Esophagus (tissue), 2 donors: ENCODE data around the gene PHTF2. TPM values are rescaled to one million over a fixed set of nuclear protein-coding genes. Genes with fewer than 3 reads are reported as not detected.

ENCODE experiments used
- H3K27ac ChIP-seq, 2 donors: one replicate each; pipeline ENCODE4 v1.5.1; 2013; ENCODE audit warnings: low read depth in 2 of 2, mild to moderate bottlenecking in 2 of 2, inconsistent platforms in 1 of 2, low read length in 1 of 2, moderate library complexity in 1 of 2
- H3K27me3 ChIP-seq, 2 donors: one replicate each; pipeline ENCODE4 v1.6.1; 2013; ENCODE audit warnings: low read length in 2 of 2, control low read depth in 1 of 2, mild to moderate bottlenecking in 1 of 2; ENCODE audit not compliant: insufficient read depth in 2 of 2, control insufficient read depth in 1 of 2
- H3K36me3 ChIP-seq, 2 donors: one replicate each; pipeline ENCODE4 v1.6.1; 2013; ENCODE audit warnings: low read length in 1 of 2; ENCODE audit not compliant: control insufficient read depth in 2 of 2, insufficient read depth in 2 of 2
- H3K4me1 ChIP-seq, 2 donors: one replicate each; pipeline ENCODE4 v1.6.1; 2013; ENCODE audit warnings: low read length in 1 of 2; ENCODE audit not compliant: control insufficient read depth in 2 of 2, insufficient read depth in 2 of 2
- H3K4me3 ChIP-seq, 2 donors: one replicate each; pipeline ENCODE4 v1.5.1; 2013; ENCODE audit warnings: low read length in 2 of 2, mild to moderate bottlenecking in 2 of 2, low read depth in 1 of 2, moderate library complexity in 1 of 2
- H3K9me3 ChIP-seq, 2 donors: one replicate each; pipeline ENCODE4 v1.6.1; 2013; ENCODE audit warnings: mild to moderate bottlenecking in 2 of 2, low read depth in 1 of 2, low read length in 1 of 2, moderate library complexity in 1 of 2; ENCODE audit not compliant: control insufficient read depth in 2 of 2, insufficient read depth in 1 of 2
- whole genome bisulfite sequencing, 2 donors: extraction: QIAGEN DNeasy Blood & Tissue Kit; methylation state at CpG; one replicate each; pipeline ENCODE4 v1.1.7; 2013; 5-methylcytosine and 5-hydroxymethylcytosine counted together
- polyA plus RNA-seq, 2 donors: library from polyadenylated mRNA; stranded (reverse); fragments of 200-250 nt; gene quantifications; one replicate each; pipeline ENCODE4 v1.2.3, GENCODE V29; 2013
- donor health status: healthy with polysubstance abuse.
- donor health status: Bipolar disorder and iron deficiency.

Gene PHTF2
- polyA plus RNA-seq, 2 donors, result 3.8 to 6.1 TPM

- no peaks in the 10 kb centered on the region for H3K27me3 ChIP-seq
- WGBS, 2 donors, result 85 to 89% methylated on average over 2 of the region's 2 CpGs
- H3K9me3 ChIP-seq, result no peaks in the 10 kb centered on the region
- H3K4me3 ChIP-seq, result no peak overlapping the region
- H3K27ac ChIP-seq, result no peak overlapping the region
- H3K36me3 ChIP-seq, result no peaks in the 10 kb centered on the region
- H3K4me1 ChIP-seq, result no peaks in the 10 kb centered on the region
Observed at GRCh38 chr7:77899516-77899915, 100.9 kb downstream of the PHTF2 start.

- Histone ChIP-seq H3K27ac (no peak overlapping the region), H3K4me3 (no peak overlapping the region), H3K9me3 (no peaks in the 10 kb centered on the region), H3K4me1 (no peaks in the 10 kb centered on the region), H3K27me3 (no peaks in the 10 kb centered on the region), H3K36me3 (no peaks in the 10 kb centered on the region)
- WGBS, 2 donors, result 83 to 87% methylated on average over 2 of the region's 2 CpGs
Observed at GRCh38 chr7:77903597-77903996, 105.0 kb downstream of the PHTF2 start.

DNA sequence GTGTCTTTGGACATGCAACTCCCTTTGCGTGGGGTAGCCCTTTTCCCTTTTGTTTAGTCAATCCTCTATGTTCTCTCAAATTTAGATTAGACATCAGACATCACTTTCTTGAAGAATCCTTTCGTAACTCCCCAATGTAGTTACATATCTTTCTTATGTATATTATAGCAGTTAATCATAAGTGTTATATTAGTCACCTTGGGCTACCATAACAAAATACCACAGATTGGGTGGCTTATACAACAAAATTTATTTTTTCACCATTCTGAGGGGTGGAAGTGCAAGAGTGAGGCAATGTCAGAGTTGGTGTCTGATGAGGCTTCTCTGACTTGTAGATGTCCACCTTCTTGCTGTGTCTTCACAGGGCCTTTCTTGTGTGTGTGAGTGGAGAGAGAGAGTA lies 105.7 kb downstream of the PHTF2 start:
- Histone ChIP-seq H3K36me3 (no peaks in the 10 kb centered on the region), H3K27ac (no peak overlapping the region), H3K4me3 (no peak overlapping the region), H3K9me3 (no peaks in the 10 kb centered on the region), H3K4me1 (no peaks in the 10 kb centered on the region), H3K27me3 (no peaks in the 10 kb centered on the region)
- WGBS, 2 donors, result 94 to 95% methylated on average over 2 of the region's 2 CpGs

- Histone ChIP-seq H3K36me3 (no peaks in the 10 kb centered on the region), H3K4me3 (no peak overlapping the region), H3K27ac (no peak overlapping the region), H3K9me3 (no peaks in the 10 kb centered on the region), H3K4me1 (no peaks in the 10 kb centered on the region), H3K27me3 (no peaks in the 10 kb centered on the region)
- 75 to 81% methylated on average over 2 of the region's 2 CpGs for WGBS, 2 donors
Observed at GRCh38 chr7:77907281-77907680, 108.7 kb downstream of the PHTF2 start.

DNA sequence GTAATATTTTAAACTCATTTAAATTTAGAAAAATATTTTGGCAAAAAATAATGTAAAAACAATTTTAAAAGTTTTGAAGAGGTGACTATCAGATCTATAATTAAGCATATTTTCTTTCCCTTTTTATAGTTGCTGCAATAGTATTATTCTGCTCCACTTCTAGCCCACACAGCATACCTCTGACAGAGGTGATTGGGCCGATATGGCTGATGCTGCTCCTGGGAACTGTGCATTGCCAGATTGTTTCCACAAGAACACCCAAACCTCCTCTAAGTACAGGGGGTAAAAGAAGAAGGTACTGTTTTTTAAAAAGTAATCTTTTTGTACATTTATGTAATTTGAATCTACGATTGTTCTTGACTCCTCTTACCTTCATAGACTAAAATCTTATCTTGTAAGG lies 110.1 kb downstream of the PHTF2 start:
- WGBS, 2 donors, result 86 to 95% methylated on average over 2 of the region's 2 CpGs
- no peaks in the 10 kb centered on the region for H3K4me1 ChIP-seq
- H3K27me3 ChIP-seq, result no peaks in the 10 kb centered on the region
- no peak overlapping the region for H3K27ac ChIP-seq
- H3K9me3 ChIP-seq, result no peaks in the 10 kb centered on the region
- no peaks in the 10 kb centered on the region for H3K36me3 ChIP-seq
- no peak overlapping the region for H3K4me3 ChIP-seq

DNA sequence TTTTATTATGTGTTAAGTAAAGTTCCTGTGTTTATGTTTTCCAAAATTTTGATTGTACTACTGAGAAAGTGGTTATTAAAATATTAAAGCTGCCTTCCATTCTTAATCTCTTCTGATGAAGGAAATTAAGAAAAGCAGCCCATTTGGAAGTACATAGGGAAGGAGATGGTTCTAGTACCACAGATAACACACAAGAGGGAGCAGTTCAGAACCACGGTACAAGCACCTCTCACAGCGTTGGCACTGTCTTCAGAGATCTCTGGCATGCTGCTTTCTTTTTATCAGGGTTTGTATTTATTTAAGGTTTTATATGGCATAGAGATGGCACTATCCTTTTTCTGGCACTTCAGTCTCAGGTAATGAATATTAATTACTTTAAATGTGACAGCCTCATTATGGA lies 111.6 kb downstream of the PHTF2 start:
- H3K9me3 ChIP-seq, result no peaks in the 10 kb centered on the region
- no peak overlapping the region for H3K4me3 ChIP-seq
- 65 to 83% methylated on average over 2 of the region's 2 CpGs for WGBS, 2 donors
- H3K4me1 ChIP-seq, result no peaks in the 10 kb centered on the region
- H3K27ac ChIP-seq, result no peak overlapping the region
- no peaks in the 10 kb centered on the region for H3K27me3 ChIP-seq
- no peaks in the 10 kb centered on the region for H3K36me3 ChIP-seq

- no peaks in the 10 kb centered on the region for H3K27me3 ChIP-seq
- no peak overlapping the region for H3K4me3 ChIP-seq
- no peaks in the 10 kb centered on the region for H3K4me1 ChIP-seq
- no peaks in the 10 kb centered on the region for H3K36me3 ChIP-seq
- no peak overlapping the region for H3K27ac ChIP-seq
- 79 to 87% methylated on average over 1 of the region's 1 CpG for WGBS, 2 donors
- H3K9me3 ChIP-seq, result no peaks in the 10 kb centered on the region
Observed at GRCh38 chr7:77912293-77912692, 113.7 kb downstream of the PHTF2 start.

GRCh38 chr7:77913977-77914607 lies 115.5 kb downstream of the PHTF2 start:
- WGBS, 2 donors, result 75 to 79% methylated on average over 4 of the region's 4 CpGs
- H3K27ac ChIP-seq, result no peak overlapping the region
- H3K36me3 ChIP-seq, result no peaks in the 10 kb centered on the region
- H3K4me1 ChIP-seq, result no peaks in the 10 kb centered on the region
- H3K4me3 ChIP-seq, result no peak overlapping the region
- no peaks in the 10 kb centered on the region for H3K27me3 ChIP-seq
- H3K9me3 ChIP-seq, result no peaks in the 10 kb centered on the region

DNA sequence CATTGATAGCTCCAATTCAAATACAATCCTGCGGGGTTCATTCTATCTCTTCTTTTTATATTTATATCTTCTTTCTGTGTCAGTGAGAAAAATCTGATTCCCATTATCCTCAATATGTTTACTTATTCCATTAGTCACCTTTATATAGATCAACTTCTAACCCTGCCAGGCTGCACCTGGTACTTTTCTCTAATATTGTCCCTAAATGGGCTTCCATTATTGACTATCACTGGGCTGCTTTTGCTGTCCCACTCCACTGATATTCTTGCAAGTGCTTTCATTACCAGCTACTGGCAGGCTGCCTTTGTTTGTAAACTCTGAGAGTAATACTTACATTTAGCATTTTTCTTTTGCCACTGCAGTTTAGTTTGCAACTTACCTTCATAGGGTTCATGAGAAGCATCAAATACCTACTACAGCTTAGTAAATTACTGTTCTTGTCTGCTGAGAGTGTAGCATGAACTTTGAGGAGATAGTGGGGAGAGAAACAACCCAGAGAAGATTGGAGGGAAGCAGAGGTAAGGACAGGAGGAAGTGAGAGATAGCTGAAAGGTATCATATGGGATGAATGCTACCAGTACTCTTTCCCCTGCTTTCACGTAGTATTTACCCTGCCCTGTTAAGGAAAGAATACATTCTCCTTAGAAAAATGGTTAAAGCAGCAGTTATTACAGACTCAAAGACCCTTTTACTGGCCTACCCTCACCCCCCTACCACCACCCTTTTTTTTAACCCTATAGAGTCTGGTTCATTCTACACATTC lies 119.1 kb downstream of the PHTF2 start:
- H3K9me3 ChIP-seq, result no peaks in the 10 kb centered on the region
- H3K36me3 ChIP-seq, result no peaks in the 10 kb centered on the region
- H3K27me3 ChIP-seq, result no peaks in the 10 kb centered on the region
- no peaks in the 10 kb centered on the region for H3K4me1 ChIP-seq
- no peak overlapping the region for H3K4me3 ChIP-seq
- no peak overlapping the region for H3K27ac ChIP-seq
- WGBS, 2 donors, result 95 to 98% methylated on average over 2 of the region's 2 CpGs

GRCh38 chr7:77918676-77919075 lies 120.1 kb downstream of the PHTF2 start:
- Histone ChIP-seq H3K9me3 (no peaks in the 10 kb centered on the region), H3K27me3 (no peaks in the 10 kb centered on the region), H3K36me3 (no peaks in the 10 kb centered on the region), H3K4me3 (no peak overlapping the region), H3K4me1 (no peaks in the 10 kb centered on the region), H3K27ac (no peak overlapping the region)
- WGBS, 2 donors, result 93 to 94% methylated on average over 1 of the region's 1 CpG
